ENCODE results near the gene ARRB2. TPM values are rescaled to one million over a fixed set of nuclear protein-coding genes. Genes with fewer than 3 reads are reported as not detected.

The ARRB2 gene
- total RNA-seq, 1 donor from 2014 or later, result 10.3 TPM

GRCh38 chr17:4739122-4740024 is 28.9 kb downstream of the ARRB2 start, which contains the start of the genes CXCL16 and ZMYND15:
Gene CXCL16 (minus strand): TSS chr17:4739928. CDS start chr17:4739339, 589 bp downstream.
Gene ZMYND15 (plus strand): TSS chr17:4739833. CDS start chr17:4740549, 716 bp downstream.
- H4K20me1 ChIP-seq (ENCODE audit: insufficient read depth, low read length), result no peaks in the 10 kb centered on the region
- H2AFZ ChIP-seq (ENCODE audit: low read depth, low read length), result peak within 1 kb of the TSS; percentile 92
- no peak within 1 kb of the TSS for H3K27ac ChIP-seq (ENCODE audit: low read depth, low read length)
- no peak for TF ChIP-seq CTCF (IDR thresholded peaks at IDR 0.05; ENCODE audit: insufficient read depth, low read depth, low read length)
- TF ChIP-seq EZH2 (IDR thresholded peaks at IDR 0.05; ENCODE audit: insufficient read depth, low read length), result peak; percentile 64
- H3K79me2 ChIP-seq (ENCODE audit: insufficient read depth, low read length), result no peaks in the 10 kb centered on the region
- H3K9me3 ChIP-seq (ENCODE audit: insufficient read depth, low read depth, low read length), result no peaks in the 10 kb centered on the region
- peak within 1 kb of the TSS; percentile 93 for H3K4me2 ChIP-seq (ENCODE audit: low read length)
- FAIRE-seq, result no peak
- Mint-ChIP-seq H3K9me3 (ENCODE audit: unreplicated experiment) (no peaks in the 10 kb centered on the region), H3K27ac (ENCODE audit: unreplicated experiment) (peak within 1 kb of the TSS; percentile 19), H3K4me1 (ENCODE audit: low read depth, unreplicated experiment) (no peaks in the 10 kb centered on the region), H3K4me3 (ENCODE audit: unreplicated experiment) (peak within 1 kb of the TSS; percentile 85), H3K27me3 (ENCODE audit: low read depth, unreplicated experiment) (peaks cover 52% of the 10 kb centered on the region), H3K36me3 (ENCODE audit: low read depth, unreplicated experiment) (peaks cover 9% of the 10 kb centered on the region)
- peak within 1 kb of the TSS; percentile 63 for H3K4me3 ChIP-seq (ENCODE audit: insufficient read depth, low read depth, low read length)
- H3K4me1 ChIP-seq (ENCODE audit: insufficient read depth, low read length), result peaks cover 12% of the 10 kb centered on the region
- H3K9ac ChIP-seq (ENCODE audit: low read length), result peak within 1 kb of the TSS; percentile 63
- H3K27me3 ChIP-seq (ENCODE audit: insufficient read depth, low read length), result peaks cover 32% of the 10 kb centered on the region
- H3K36me3 ChIP-seq (ENCODE audit: insufficient read depth, low read length), result no peaks in the 10 kb centered on the region
- peak; percentile 23 for DNase-seq (ENCODE audit: low read depth)

GRCh38 chr17:4740025-4740351 is 29.6 kb downstream of the ARRB2 start:
- H3K27me3 Mint-ChIP-seq (ENCODE audit: low read depth, unreplicated experiment), result peaks cover 56% of the 10 kb centered on the region
- peaks cover 9% of the 10 kb centered on the region for H3K36me3 Mint-ChIP-seq (ENCODE audit: low read depth, unreplicated experiment)
- Histone ChIP-seq H3K4me3 (ENCODE audit: insufficient read depth, low read depth, low read length) (peak overlapping the region; percentile 63), H3K27ac (ENCODE audit: low read depth, low read length) (no peak overlapping the region), H3K4me2 (ENCODE audit: low read length) (peak overlapping the region; percentile 93), H3K9ac (ENCODE audit: low read length) (no peak overlapping the region), H3K27me3 (ENCODE audit: insufficient read depth, low read length) (peaks cover 38% of the 10 kb centered on the region), H3K9me3 (ENCODE audit: insufficient read depth, low read depth, low read length) (no peaks in the 10 kb centered on the region), H3K4me1 (ENCODE audit: insufficient read depth, low read length) (peaks cover 12% of the 10 kb centered on the region), H3K79me2 (ENCODE audit: insufficient read depth, low read length) (no peaks in the 10 kb centered on the region), H2AFZ (ENCODE audit: low read depth, low read length) (peak overlapping the region; percentile 92), H4K20me1 (ENCODE audit: insufficient read depth, low read length) (no peaks in the 10 kb centered on the region), H3K36me3 (ENCODE audit: insufficient read depth, low read length) (no peaks in the 10 kb centered on the region)
- H3K4me1 Mint-ChIP-seq (ENCODE audit: low read depth, unreplicated experiment), result no peaks in the 10 kb centered on the region
- H3K9me3 Mint-ChIP-seq (ENCODE audit: unreplicated experiment), result no peaks in the 10 kb centered on the region
- no peak for FAIRE-seq
- no peak for TF ChIP-seq CTCF (IDR thresholded peaks at IDR 0.05; ENCODE audit: insufficient read depth, low read depth, low read length)
- no peak for TF ChIP-seq EZH2 (IDR thresholded peaks at IDR 0.05; ENCODE audit: insufficient read depth, low read length)
- H3K4me3 Mint-ChIP-seq (ENCODE audit: unreplicated experiment), result peak overlapping the region; percentile 85
- no peak overlapping the region for H3K27ac Mint-ChIP-seq (ENCODE audit: unreplicated experiment)
- no peak for DNase-seq (ENCODE audit: low read depth)

- Histone ChIP-seq H3K36me3 (ENCODE audit: insufficient read depth, low read length) (no peaks in the 10 kb centered on the region), H3K4me1 (ENCODE audit: insufficient read depth, low read length) (peaks cover 12% of the 10 kb centered on the region), H4K20me1 (ENCODE audit: insufficient read depth, low read length) (no peaks in the 10 kb centered on the region), H3K9me3 (ENCODE audit: insufficient read depth, low read depth, low read length) (no peaks in the 10 kb centered on the region), H3K4me2 (ENCODE audit: low read length) (no peak overlapping the region), H2AFZ (ENCODE audit: low read depth, low read length) (no peak overlapping the region), H3K27me3 (ENCODE audit: insufficient read depth, low read length) (peaks cover 44% of the 10 kb centered on the region), H3K79me2 (ENCODE audit: insufficient read depth, low read length) (no peaks in the 10 kb centered on the region), H3K4me3 (ENCODE audit: insufficient read depth, low read depth, low read length) (no peak overlapping the region), H3K9ac (ENCODE audit: low read length) (no peak overlapping the region), H3K27ac (ENCODE audit: low read depth, low read length) (no peak overlapping the region)
- H3K36me3 Mint-ChIP-seq (ENCODE audit: low read depth, unreplicated experiment), result peaks cover 9% of the 10 kb centered on the region
- H3K4me1 Mint-ChIP-seq (ENCODE audit: low read depth, unreplicated experiment), result no peaks in the 10 kb centered on the region
- H3K27ac Mint-ChIP-seq (ENCODE audit: unreplicated experiment), result no peak overlapping the region
- FAIRE-seq (no peak), DNase-seq (ENCODE audit: low read depth) (no peak)
- no peaks in the 10 kb centered on the region for H3K9me3 Mint-ChIP-seq (ENCODE audit: unreplicated experiment)
- TF ChIP-seq EZH2 (IDR thresholded peaks at IDR 0.05; ENCODE audit: insufficient read depth, low read length), result no peak
- TF ChIP-seq CTCF (IDR thresholded peaks at IDR 0.05; ENCODE audit: insufficient read depth, low read depth, low read length), result no peak
- H3K27me3 Mint-ChIP-seq (ENCODE audit: low read depth, unreplicated experiment), result peaks cover 57% of the 10 kb centered on the region
- peak overlapping the region; percentile 85 for H3K4me3 Mint-ChIP-seq (ENCODE audit: unreplicated experiment)
Observed at GRCh38 chr17:4740584-4740983, 30.2 kb downstream of the ARRB2 start.
